GM19452 (cell line): Measurements from ENCODE around the gene POLDIP2.

ENCODE experiments used
- ATAC-seq: cut with Tn5 transposase; IDR thresholded peaks from one replicate; pipeline ENCODE4 v1.9.1; 2021; ENCODE audit not compliant: unreplicated experiment

The POLDIP2 gene

DNA sequence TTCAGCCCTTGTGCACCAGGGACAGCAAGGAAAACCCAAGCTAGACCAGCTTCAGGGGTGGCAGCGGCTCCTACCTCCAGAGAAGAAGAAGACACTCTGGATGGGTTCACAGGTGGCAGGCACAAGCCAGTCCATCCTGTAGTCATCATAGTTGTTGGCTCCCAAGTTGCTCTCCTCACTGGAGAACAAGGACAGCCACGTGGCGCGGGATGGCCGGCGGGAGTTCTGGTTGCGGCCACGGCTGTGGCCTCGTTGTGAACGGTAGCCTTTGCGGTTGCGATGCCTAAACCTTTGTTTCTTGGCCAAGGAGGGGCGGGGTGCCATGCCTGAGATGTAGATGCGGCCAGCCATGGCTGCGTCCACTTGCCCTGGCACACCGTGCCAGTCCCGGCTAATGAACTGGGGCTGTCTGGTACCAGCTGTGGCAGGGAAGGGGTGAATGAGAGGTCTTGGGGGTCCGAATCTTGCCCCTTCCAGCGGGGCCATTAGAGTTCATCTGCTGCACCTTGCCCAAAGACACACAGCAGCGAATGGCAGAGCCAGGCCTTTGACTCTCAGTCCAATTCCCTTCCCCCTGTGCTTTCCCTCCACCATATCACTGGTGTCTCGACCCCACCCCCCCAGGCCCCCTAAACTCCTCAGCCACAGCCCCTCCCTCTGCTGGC is 10.4 kb upstream of the POLDIP2 start:
- ATAC-seq: no peak

DNA sequence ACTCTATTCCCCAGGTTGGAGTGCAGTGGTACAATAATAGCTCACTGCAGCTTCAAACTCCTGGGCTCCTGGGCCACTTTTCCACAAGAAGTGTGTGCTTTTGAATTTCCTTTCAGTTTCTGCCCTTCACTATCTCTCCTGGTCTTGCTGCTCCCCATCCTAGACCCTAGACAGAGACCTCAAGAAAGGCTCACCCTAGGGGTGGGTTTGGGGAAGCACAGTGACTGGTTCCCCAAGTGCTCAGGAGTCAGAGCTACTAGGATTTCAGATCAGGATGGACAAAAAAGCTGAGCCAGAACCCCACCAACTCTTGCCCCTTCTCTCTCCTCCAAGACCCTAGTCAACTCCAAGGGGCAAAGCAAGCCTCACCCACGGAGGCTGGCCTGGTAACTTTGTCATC is 9.3 kb upstream of the POLDIP2 start:
- no peak for ATAC-seq

- no peak for ATAC-seq
Measured at GRCh38 chr17:28365487-28365886, 8.2 kb upstream of the POLDIP2 start.

- no peak for ATAC-seq
Measured at GRCh38 chr17:28364665-28365363, 7.5 kb upstream of the POLDIP2 start, which contains the start of gene SEBOX. SEBOX (minus strand) TSS chr17:28365199; CDS start chr17:28365151, 48 bp downstream.

DNA sequence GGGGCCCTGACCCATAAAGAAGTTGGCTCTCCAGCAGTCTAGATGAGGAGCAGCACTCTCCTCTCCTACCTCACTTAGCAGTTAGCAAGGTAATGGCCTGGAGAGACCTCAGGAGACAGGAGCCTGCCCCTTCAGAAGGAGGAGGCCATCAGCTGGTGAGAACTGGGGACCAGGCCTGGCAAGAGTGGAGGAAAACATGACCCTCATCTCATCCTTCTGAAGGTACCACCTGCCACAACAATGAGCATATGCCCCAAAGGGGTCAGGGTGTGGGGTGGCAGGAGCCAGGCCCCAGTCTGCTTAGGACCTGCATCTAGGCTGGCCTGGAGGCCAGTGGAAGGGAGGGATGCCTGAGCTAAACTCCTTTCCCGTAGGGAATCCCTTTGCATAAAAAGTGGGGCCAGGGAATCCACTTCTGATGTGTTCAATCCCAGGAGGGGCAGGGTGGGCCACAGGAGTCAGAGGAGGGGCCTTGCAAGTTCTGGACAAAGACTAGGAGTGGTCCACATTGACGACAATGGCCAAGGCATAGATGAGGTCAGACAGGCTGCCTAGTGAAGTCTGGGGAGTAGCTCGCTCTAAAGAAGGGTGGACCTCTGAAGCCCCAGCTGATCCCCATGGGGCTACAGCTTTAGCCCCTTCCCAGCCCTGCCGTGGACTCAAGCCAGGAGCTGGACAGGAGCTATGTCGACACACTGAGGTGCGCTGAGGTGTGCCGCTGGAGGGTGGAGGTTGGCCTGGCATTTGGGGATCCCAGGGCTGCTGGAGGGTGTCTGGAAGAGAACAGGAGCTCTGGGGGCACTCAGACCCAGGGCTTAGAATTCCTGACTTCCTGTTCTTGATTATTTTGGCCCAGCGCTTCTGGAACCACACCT is 6.7 kb upstream of the POLDIP2 start:
- ATAC-seq: no peak

- no peak for ATAC-seq
Measured at GRCh38 chr17:28363186-28363585, 5.9 kb upstream of the POLDIP2 start.

- no peak for ATAC-seq
Measured at GRCh38 chr17:28357901-28358197, 522 bp upstream of the POLDIP2 start.

DNA sequence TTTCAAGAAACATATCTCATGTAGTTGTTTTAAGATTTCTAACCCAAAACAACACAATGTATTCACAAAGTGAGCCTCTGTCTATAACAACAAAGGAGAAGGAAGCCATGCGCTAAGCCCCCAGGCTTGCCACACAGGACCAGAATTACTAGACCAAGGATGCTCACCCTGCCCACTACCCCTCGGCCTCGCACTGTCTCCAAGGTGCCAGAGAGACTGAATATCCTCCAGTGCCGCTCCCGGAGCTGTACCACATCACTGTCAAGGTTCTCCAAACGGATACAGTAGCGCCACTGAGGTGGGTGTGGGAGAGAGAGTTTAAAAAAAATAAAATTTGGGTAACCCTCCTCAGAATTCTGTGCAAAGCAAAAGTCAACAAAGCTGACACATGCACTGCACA is 7.1 kb downstream of the POLDIP2 start:
- ATAC-seq: no peak

DNA sequence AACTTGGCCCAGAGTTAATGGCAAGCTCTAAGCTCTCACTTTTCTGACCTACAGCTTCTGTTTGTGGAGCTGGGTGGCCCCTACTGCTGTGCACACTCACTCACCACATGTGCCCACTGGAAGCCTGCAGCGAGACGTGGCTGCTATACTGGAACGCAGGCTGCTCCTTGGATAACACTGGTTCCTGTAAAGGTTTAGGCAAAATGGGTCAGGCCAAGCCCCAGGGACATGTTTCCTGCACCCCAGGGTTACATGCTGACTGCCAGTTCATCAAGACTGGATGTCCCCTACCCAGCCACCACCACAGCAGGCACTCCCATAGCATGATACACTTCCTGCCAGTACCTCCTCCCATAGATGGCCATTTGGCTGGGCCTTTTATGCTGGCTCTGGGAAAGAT is 8.3 kb downstream of the POLDIP2 start:
- no peak for ATAC-seq

DNA sequence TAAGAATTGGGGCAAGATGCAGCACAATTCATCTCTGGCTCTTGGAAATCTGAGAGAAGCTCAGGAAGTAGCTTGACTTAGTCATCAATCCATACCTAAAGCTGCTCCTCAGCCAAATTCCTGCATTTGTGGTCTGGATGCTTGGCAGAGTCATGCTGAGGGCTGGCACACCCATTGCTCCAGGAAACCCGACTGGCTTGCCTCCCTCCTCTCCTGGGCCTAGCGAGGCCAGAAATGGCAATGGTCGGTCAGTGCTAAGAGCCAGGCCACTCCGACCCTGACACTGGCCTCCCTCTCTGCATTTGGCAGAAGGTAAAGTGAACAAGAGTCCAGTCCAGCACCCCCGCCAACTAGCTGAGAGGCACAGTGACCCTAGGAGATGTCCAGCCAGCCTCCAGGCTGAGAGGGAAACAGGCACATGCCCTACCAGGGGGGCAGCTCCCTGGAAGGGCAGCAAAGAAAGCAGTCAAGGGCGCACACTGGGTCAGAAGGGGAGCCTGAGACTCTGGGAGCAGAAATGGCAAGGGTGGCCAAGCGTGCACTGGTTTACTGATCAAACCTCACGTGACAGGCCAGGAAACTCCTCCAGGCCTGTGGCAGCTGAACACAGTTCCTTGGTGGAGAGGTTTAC is 10.0 kb downstream of the POLDIP2 start:
- no peak for ATAC-seq

DNA sequence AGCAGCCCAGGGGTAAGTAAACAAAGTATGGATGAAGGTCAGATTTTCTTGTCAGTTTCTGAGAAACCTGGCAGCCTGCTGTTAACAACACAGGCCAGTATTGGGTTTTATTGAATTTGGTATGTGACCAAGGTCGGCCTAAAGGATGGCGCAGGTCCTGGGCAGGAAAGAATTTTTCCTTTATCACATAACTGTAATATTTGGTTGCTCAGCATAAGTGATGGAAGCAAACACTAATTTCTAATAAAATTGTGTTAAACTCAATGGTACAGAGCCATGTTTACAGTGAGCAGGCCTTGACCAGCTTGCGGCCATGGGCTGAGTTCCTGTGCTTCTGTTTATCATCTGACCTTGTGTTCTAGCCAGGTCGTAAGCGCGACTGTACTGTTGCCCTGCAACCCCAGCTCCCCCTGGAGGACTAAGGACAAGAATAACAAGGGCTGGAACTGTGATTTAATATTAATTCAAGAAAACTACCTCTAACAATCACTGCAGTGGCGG is 10.5 kb downstream of the POLDIP2 start:
- ATAC-seq: no peak

DNA sequence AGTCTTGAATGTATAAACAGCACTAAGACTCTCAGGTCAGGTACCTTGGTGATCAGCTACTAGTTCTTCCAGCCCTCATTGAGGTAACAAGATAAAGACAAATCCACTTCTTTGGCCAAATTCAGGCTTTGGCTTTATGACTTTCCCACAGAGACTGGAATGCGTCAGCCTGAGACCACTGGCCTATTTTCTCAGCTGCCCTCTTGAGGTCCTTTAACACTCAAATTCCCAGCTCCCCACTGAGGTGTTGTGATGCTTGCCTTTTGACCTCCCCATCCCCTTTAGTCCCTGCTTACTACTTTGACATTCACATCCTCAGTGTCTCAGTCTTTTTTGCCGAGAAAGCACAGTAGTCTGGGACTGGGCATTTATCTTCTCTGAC is 11.1 kb downstream of the POLDIP2 start:
- ATAC-seq: no peak

DNA sequence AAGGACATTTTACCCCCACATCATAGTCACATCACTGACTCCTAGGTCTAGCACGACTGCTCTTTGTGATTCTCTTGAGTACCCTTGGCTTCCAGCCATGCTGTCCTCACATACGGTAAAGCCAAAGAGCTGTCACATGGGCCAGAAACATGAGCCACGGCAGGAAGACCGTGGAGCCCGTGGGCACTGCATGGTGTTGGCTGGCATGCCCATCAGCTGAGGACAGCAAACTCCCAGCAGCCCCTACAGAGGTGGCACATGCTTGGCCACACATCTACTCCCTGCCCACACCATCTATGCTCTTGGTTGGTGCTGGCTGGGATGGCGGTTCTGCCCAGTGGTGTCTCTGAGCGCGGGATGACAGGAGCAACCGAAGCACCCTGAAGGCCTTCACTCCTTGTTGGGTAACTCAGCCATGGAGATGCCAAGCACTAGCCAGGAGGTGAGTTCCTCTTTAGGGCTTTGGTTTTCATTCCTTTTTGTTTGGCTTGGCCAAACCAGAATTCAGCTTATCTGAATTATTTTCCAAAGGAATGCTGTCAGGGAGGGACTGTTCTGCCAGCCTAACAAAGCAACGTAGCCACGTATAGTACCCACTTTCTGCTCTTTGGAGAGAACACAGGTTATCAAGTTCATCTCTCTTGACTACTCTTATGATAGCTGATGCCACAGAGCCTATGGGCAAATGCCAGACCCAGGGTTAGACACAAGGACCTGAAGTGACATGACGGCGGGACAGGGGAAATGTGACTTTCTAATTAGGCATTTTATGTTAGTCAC is 11.7 kb downstream of the POLDIP2 start:
- ATAC-seq: no peak

DNA sequence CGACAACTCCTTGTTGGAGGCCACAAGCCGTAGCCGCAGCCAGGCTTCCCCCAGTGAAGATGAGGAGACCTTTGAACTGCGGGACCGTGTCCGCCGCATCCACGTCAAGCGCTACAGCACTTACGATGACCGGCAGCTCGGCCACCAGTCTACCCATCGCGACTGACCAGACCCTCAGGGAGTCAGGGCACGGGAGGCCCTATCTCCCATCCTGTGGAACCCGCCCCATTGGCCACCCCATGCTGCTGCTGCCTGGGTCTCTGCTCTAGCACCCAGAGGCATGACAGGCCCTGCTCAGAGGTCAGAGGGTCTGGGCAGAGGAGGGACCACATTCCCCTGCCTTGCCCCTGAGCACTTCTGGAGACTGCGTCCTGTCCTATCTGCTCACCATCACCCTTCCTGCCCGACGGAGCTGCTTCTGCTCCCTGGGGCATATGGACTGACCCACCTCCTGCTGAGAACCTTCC is 12.9 kb downstream of the POLDIP2 start:
- ATAC-seq: no peak

- ATAC-seq: no peak
Measured at GRCh38 chr17:28344011-28344410, 13.3 kb downstream of the POLDIP2 start.

GRCh38 chr17:28343491-28343932 is 13.8 kb downstream of the POLDIP2 start:
- ATAC-seq: no peak

DNA sequence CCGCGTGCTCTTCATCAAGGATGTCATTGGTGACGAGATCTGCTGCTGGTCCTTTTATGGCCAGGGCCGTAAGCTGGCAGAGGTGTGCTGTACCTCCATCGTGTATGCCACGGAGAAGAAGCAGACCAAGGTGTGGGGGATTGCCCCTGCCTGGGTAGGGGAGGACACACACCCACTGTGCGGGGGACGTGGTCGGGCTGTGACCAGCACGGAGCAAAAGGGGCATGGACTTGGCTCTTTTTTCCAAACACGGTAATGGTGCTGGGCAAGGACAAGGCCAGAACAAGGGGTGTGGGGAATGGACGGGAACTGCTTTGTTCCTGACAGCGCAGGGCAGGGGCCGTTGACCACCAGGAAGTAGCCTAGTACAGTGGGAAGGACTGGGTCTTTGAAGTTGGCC is 15.0 kb downstream of the POLDIP2 start:
- no peak for ATAC-seq

GRCh38 chr17:28341516-28341915 is 15.8 kb downstream of the POLDIP2 start:
- no peak for ATAC-seq

DNA sequence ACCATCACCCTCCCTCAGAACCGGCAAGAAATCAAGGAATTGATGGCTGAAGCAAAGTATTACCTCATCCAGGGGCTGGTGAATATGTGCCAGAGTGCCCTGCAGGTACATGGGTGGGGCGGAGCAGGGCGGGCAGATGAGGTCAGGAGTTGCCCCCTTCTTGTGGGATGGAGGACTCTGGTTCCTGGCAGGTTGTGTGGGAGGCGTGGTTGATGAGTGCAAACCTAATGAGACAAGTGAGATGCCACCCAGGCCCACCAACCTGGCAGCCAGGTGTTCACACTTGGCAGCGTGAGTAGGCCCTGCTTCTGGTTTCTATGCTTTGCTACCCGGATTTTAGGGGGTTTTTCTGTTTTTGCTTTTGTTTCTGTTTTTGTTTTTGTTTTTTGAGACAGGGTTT is 17.0 kb downstream of the POLDIP2 start:
- no peak for ATAC-seq

GRCh38 chr17:28339431-28339830 is 17.9 kb downstream of the POLDIP2 start:
- no peak for ATAC-seq
